GM18873 (cell line): Measurements from ENCODE around the gene ADSS2.
"Not testable (repeated sequence)": the region's sequence is repeated elsewhere in the genome, so short reads cannot be mapped to it uniquely, and the experiment has no call there.

Experiments used
- ATAC-seq: cut with Tn5 transposase; IDR thresholded peaks from one replicate; pipeline ENCODE4 v1.9.1; 2021; ENCODE audit warnings: mild to moderate bottlenecking, moderate library complexity, moderate number of reproducible peaks; ENCODE audit not compliant: unreplicated experiment, low FRiP score

ADSS2 gene

GRCh38 chr1:244403431-244403830 is 48.3 kb downstream of the ADSS2 start:
- no peak for ATAC-seq

GRCh38 chr1:244400974-244401373 is 50.7 kb downstream of the ADSS2 start:
- no peak for ATAC-seq

GRCh38 chr1:244397131-244397530 is 54.6 kb downstream of the ADSS2 start:
- no peak for ATAC-seq

GRCh38 chr1:244395965-244396364 is 55.7 kb downstream of the ADSS2 start:
- no peak for ATAC-seq

- no peak for ATAC-seq
Observed at GRCh38 chr1:244394826-244395765, 56.6 kb downstream of the ADSS2 start.

GRCh38 chr1:244394346-244394745 is 57.4 kb downstream of the ADSS2 start:
- ATAC-seq = no peak

GRCh38 chr1:244393604-244394176 is 58.0 kb downstream of the ADSS2 start:
- ATAC-seq = no peak

GRCh38 chr1:244391761-244392160 is 59.9 kb downstream of the ADSS2 start:
- ATAC-seq = no peak

- ATAC-seq = no peak
Observed at GRCh38 chr1:244388961-244389360, 62.7 kb downstream of the ADSS2 start.

GRCh38 chr1:244387415-244387814 is 64.3 kb downstream of the ADSS2 start:
- ATAC-seq = no peak

- ATAC-seq = no peak
Observed at GRCh38 chr1:244386595-244386994, 65.1 kb downstream of the ADSS2 start.

GRCh38 chr1:244384066-244384465 is 67.6 kb downstream of the ADSS2 start:
- ATAC-seq = no peak

GRCh38 chr1:244383278-244383884 is 68.3 kb downstream of the ADSS2 start:
- ATAC-seq = no peak

- no peak for ATAC-seq
Observed at GRCh38 chr1:244381878-244382565, 69.7 kb downstream of the ADSS2 start.

- no peak for ATAC-seq
Observed at GRCh38 chr1:244376126-244376525, 75.6 kb downstream of the ADSS2 start.

GRCh38 chr1:244375051-244375450 is 76.7 kb downstream of the ADSS2 start:
- ATAC-seq = no peak

- ATAC-seq = not testable (repeated sequence)
Observed at GRCh38 chr1:244374484-244374883, 77.2 kb downstream of the ADSS2 start.

GRCh38 chr1:244371242-244372141 is 80.2 kb downstream of the ADSS2 start:
- ATAC-seq = no peak

GRCh38 chr1:244370060-244370637 is 81.6 kb downstream of the ADSS2 start:
- no peak for ATAC-seq
